A673 (cell line): Measurements from ENCODE around the gene MAP7D3. TPM values are rescaled to one million over a fixed set of nuclear protein-coding genes. Genes with fewer than 3 reads are reported as not detected.

Experiments used
- BruUV-seq: library from RNA; stranded (reverse); fragments of 400-500 nt; replicated peaks from 2 replicates; lab custom pipeline; 2021; lab: Mats Ljungman, UMichigan
- CTCF ChIA-PET: fragments of 300-600 bp; sonication (Branson Sonifier 250); formaldehyde crosslinking; loops from one replicate; lab custom pipeline; 2022; ENCODE audit warnings: antibody characterized with exemption; lab: Charles Lee
- POLR2A ChIA-PET: fragments of 300-600 bp; sonication (Branson Sonifier 250); formaldehyde crosslinking; loops from one replicate; lab custom pipeline; 2022; ENCODE audit warnings: antibody characterized with exemption; ENCODE audit not compliant: low non-redundant PET; lab: Charles Lee
- DNase-seq: peaks from one replicate; pipeline ENCODE4 v3.0.0-alpha.2; 2015; ENCODE audit warnings: low spot score
- H3K27ac ChIP-seq: fragments of 200-600 bp; sonication (generic); 2 replicates; pipeline ENCODE4 v1.5.1; 2016; ENCODE audit warnings: mixed run types, low read depth, mild to moderate bottlenecking, mixed read lengths, antibody characterized with exemption, low read length; ENCODE audit not compliant: poor library complexity, severe bottlenecking
- H3K27me3 ChIP-seq: fragments of 200-600 bp; sonication (generic); replicated peaks from 2 replicates; pipeline ENCODE4 v1.6.1; 2017; ENCODE audit warnings: mixed run types, low read depth, mild to moderate bottlenecking, mixed read lengths, antibody characterized with exemption, low read length; ENCODE audit not compliant: insufficient read depth, poor library complexity
- H3K36me3 ChIP-seq: fragments of 200-600 bp; sonication (generic); 2 replicates; pipeline ENCODE4 v1.6.1; 2016; ENCODE audit warnings: mixed run types, mild to moderate bottlenecking, mixed read lengths, antibody characterized with exemption, low read length; ENCODE audit not compliant: insufficient read depth, poor library complexity, severe bottlenecking
- H3K4me1 ChIP-seq: fragments of 200-600 bp; sonication (generic); 2 replicates; pipeline ENCODE4 v1.6.1; 2017; ENCODE audit warnings: mixed run types, mild to moderate bottlenecking, mixed read lengths, antibody characterized with exemption, low read length; ENCODE audit not compliant: insufficient read depth, poor library complexity, severe bottlenecking
- H3K4me3 ChIP-seq: fragments of 200-600 bp; sonication (generic); 2 replicates; pipeline ENCODE4 v1.5.1; 2016; ENCODE audit warnings: low read depth, mixed run types, mild to moderate bottlenecking, mixed read lengths, low read length; ENCODE audit not compliant: poor library complexity, severe bottlenecking
- H3K9me3 ChIP-seq: fragments of 200-600 bp; sonication (generic); 2 replicates; pipeline ENCODE4 v1.6.1; 2016; ENCODE audit warnings: mixed run types, low read depth, mild to moderate bottlenecking, mixed read lengths, antibody characterized with exemption, low read length; ENCODE audit not compliant: poor library complexity, severe bottlenecking
- EZH2 ChIP-seq: fragments of 200-600 bp; sonication (generic); IDR thresholded peaks from 2 replicates; pipeline ENCODE4 v1.6.1; 2017; ENCODE audit warnings: borderline replicate concordance, low read depth, mild to moderate bottlenecking, mixed read lengths, antibody characterized with exemption, low read length; ENCODE audit not compliant: poor library complexity, severe bottlenecking
- intact Hi-C: fragments of 100-400 bp; cut with micrococcal nuclease; formaldehyde crosslinking; loops from one replicate; pipeline ENCODE4 v1.10.0; 2022; ENCODE audit not compliant: unreplicated experiment
- total RNA-seq: library from RNA; stranded (reverse); gene quantifications from 2 replicates; pipeline ENCODE4 v1.2.3, GENCODE V29; 2021
- TF ChIP-seq, protein P1 (sequence below): fragments of 300-800, 200-600 bp; sonication (generic); conservative IDR thresholded peaks from 2 replicates; pipeline ENCODE4 v1.5.1; 2017; ENCODE audit warnings: low read depth, mild to moderate bottlenecking, antibody characterized with exemption, low read length, moderate library complexity, mixed read lengths

The MAP7D3 gene
- total RNA-seq, 1 experiment from 2014 or later, result 12.9 TPM

- H3K36me3 ChIP-seq, result no peaks in the 10 kb centered on the region
- DNase-seq, result no peak
- no peak overlapping the region for H3K4me3 ChIP-seq
- no peaks in the 10 kb centered on the region for H3K27me3 ChIP-seq
- peaks cover 17% of the 10 kb centered on the region for H3K4me1 ChIP-seq
- H3K9me3 ChIP-seq, result no peaks in the 10 kb centered on the region
- H3K27ac ChIP-seq, result no peak overlapping the region
- POLR2A ChIA-PET, result no interaction called here
- intact Hi-C loops, result no loop called here
- TF ChIP-seq, protein P1, sequence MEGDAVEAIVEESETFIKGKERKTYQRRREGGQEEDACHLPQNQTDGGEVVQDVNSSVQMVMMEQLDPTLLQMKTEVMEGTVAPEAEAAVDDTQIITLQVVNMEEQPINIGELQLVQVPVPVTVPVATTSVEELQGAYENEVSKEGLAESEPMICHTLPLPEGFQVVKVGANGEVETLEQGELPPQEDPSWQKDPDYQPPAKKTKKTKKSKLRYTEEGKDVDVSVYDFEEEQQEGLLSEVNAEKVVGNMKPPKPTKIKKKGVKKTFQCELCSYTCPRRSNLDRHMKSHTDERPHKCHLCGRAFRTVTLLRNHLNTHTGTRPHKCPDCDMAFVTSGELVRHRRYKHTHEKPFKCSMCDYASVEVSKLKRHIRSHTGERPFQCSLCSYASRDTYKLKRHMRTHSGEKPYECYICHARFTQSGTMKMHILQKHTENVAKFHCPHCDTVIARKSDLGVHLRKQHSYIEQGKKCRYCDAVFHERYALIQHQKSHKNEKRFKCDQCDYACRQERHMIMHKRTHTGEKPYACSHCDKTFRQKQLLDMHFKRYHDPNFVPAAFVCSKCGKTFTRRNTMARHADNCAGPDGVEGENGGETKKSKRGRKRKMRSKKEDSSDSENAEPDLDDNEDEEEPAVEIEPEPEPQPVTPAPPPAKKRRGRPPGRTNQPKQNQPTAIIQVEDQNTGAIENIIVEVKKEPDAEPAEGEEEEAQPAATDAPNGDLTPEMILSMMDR, result no peak
- no peak for TF ChIP-seq EZH2
- CTCF ChIA-PET, result no interaction called here
- BruUV-seq, result no TSS peak
Measured at GRCh38 chrX:136179133-136179532, 72.1 kb downstream of the MAP7D3 start.

DNA sequence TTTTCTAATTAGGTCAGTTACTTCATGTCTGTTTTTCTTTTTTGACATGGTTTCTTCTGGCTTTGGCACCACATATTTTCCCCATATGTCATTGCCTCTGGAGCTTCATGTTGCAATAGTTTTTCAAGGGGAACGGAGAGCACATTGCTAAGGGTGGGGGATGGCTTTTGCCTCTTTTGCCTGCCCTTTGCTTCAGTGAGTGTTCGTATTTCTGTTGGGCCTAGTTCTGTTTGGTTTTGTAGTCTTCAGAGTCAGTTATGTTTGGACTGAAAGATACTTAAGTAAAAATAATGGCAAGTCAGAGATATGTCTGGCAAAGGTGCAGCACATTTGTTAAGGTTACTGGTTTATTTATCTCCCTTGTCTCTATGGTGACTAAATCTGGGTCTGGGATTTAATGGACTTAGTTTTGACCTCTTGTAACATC, 74.8 kb downstream of the MAP7D3 start:
- Histone ChIP-seq H3K4me1 (no peaks in the 10 kb centered on the region), H3K4me3 (no peak overlapping the region), H3K27ac (no peak overlapping the region), H3K36me3 (no peaks in the 10 kb centered on the region), H3K27me3 (no peaks in the 10 kb centered on the region), H3K9me3 (no peaks in the 10 kb centered on the region)
- DNase-seq, result no peak
- no TSS peak for BruUV-seq
- intact Hi-C loops, result no loop called here
- POLR2A ChIA-PET, result no interaction called here
- no peak for TF ChIP-seq EZH2
- TF ChIP-seq, protein P1, result no peak
- CTCF ChIA-PET, result no interaction called here

DNA sequence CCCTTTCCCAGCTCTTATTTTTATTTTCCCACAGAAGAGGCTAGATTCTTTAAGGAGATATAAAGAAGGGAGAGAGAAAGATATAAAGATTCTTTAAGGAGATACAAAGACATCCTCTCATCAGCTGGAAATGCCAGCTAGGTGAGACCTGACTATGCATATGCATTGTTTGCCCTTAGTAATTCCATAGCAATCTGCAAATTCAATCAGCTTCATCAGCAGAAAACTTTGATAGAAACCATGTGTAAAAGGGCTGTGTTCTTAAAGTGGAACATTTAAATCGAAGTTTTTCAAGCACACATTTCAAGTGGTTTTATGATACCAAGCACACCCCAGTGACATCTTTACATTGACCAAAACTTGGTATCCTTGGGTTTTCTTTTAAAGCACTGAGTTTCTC, 79.8 kb downstream of the MAP7D3 start:
- TF ChIP-seq, protein P1, result no peak
- no peak for TF ChIP-seq EZH2
- DNase-seq, result no peak
- H3K4me3 ChIP-seq, result no peak overlapping the region
- CTCF ChIA-PET, result no interaction called here
- no peaks in the 10 kb centered on the region for H3K4me1 ChIP-seq
- H3K27me3 ChIP-seq, result no peaks in the 10 kb centered on the region
- no peak overlapping the region for H3K27ac ChIP-seq
- H3K9me3 ChIP-seq, result no peaks in the 10 kb centered on the region
- no TSS peak for BruUV-seq
- no peaks in the 10 kb centered on the region for H3K36me3 ChIP-seq
- POLR2A ChIA-PET, result no interaction called here
- intact Hi-C loops, result no loop called here
